Common myeloid progenitor, CD34-positive (primary cell): ENCODE measurements around the gene LIN7B.
"Not testable (repeated sequence)": the region's sequence is repeated elsewhere in the genome, so short reads cannot be mapped to it uniquely, and the experiment has no call there.

Source experiments
- CTCF ChIA-PET: fragments of 350-600 bp; sonication (Branson Sonifier 250); formaldehyde crosslinking; loops from one replicate; lab custom pipeline; 2021; ENCODE audit warnings: antibody characterized with exemption; lab: Charles Lee
- POLR2A ChIA-PET: fragments of 350-600 bp; sonication (Branson Sonifier 250); formaldehyde crosslinking; loops from one replicate; lab custom pipeline; 2021; ENCODE audit warnings: antibody characterized with exemption; lab: Charles Lee
- DNase-seq, 3 donors: peaks; one replicate each; pipeline versions ENCODE4 v3.0.0 to v3.0.0-alpha.2; 2013
- H3K27ac ChIP-seq, 2 experiments: 1 replicate in 1 of 2; 2 replicates in 1 of 2; pipeline ENCODE4 v1.7.0; 2013; ENCODE audit warnings: inconsistent platforms in 2 of 2, low read length in 2 of 2, mild to moderate bottlenecking in 2 of 2, low read depth in 1 of 2, moderate library complexity in 1 of 2; ENCODE audit not compliant: severe bottlenecking in 2 of 2, insufficient read depth in 1 of 2, poor library complexity in 1 of 2
- H3K27me3 ChIP-seq, 5 experiments: replicated peaks in 2 of 5; 1 replicate in 3 of 5; 2 replicates in 2 of 5; pipeline versions ENCODE4 v1.6.1 to v1.7.0; 2013; ENCODE audit warnings: low read length in 4 of 5, mild to moderate bottlenecking in 2 of 5, moderate library complexity in 2 of 5, inconsistent platforms in 1 of 5; ENCODE audit not compliant: insufficient read depth in 5 of 5, control insufficient read depth in 4 of 5
- H3K36me3 ChIP-seq, 4 experiments: 1 replicate in 2 of 4; 2 replicates in 2 of 4; pipeline versions ENCODE4 v1.6.1 to v1.7.0; 2013; ENCODE audit warnings: low read length in 3 of 4, control low read depth in 1 of 4, mild to moderate bottlenecking in 1 of 4; ENCODE audit not compliant: control insufficient read depth in 4 of 4, insufficient read depth in 4 of 4
- H3K4me1 ChIP-seq, 4 experiments: 1 replicate in 3 of 4; 2 replicates in 1 of 4; pipeline versions ENCODE4 v1.6.1 to v1.7.1; 2013; ENCODE audit warnings: low read length in 3 of 4, mild to moderate bottlenecking in 3 of 4, control low read depth in 1 of 4, inconsistent platforms in 1 of 4, moderate library complexity in 1 of 4; ENCODE audit not compliant: control insufficient read depth in 4 of 4, insufficient read depth in 4 of 4; ENCODE audit errors: control extremely low read depth in 1 of 4
- H3K4me3 ChIP-seq, 7 experiments: 1 replicate in 4 of 7; 2 replicates in 3 of 7; pipeline versions ENCODE4 v1.5.1 to v1.7.0; 2013; ENCODE audit warnings: mild to moderate bottlenecking in 7 of 7, low read length in 6 of 7, moderate library complexity in 6 of 7, inconsistent platforms in 2 of 7, low read depth in 2 of 7, control low read depth in 1 of 7; ENCODE audit not compliant: insufficient read depth in 4 of 7, control insufficient read depth in 1 of 7; ENCODE audit errors: extremely low read depth in 1 of 7
- H3K9me3 ChIP-seq, 5 experiments: 1 replicate in 4 of 5; 2 replicates in 1 of 5; pipeline versions ENCODE4 v1.6.1 to v1.7.1; 2013; ENCODE audit warnings: low read length in 4 of 5, mild to moderate bottlenecking in 2 of 5, inconsistent platforms in 1 of 5, low read depth in 1 of 5, moderate library complexity in 1 of 5; ENCODE audit not compliant: control insufficient read depth in 4 of 5, insufficient read depth in 2 of 5; ENCODE audit errors: control extremely low read depth in 1 of 5
- WGBS: methylation state at CpG from one replicate; pipeline ENCODE4 v1.1.5; 2013; ENCODE audit not compliant: insufficient coverage; 5-methylcytosine and 5-hydroxymethylcytosine counted together

LIN7B gene

DNA sequence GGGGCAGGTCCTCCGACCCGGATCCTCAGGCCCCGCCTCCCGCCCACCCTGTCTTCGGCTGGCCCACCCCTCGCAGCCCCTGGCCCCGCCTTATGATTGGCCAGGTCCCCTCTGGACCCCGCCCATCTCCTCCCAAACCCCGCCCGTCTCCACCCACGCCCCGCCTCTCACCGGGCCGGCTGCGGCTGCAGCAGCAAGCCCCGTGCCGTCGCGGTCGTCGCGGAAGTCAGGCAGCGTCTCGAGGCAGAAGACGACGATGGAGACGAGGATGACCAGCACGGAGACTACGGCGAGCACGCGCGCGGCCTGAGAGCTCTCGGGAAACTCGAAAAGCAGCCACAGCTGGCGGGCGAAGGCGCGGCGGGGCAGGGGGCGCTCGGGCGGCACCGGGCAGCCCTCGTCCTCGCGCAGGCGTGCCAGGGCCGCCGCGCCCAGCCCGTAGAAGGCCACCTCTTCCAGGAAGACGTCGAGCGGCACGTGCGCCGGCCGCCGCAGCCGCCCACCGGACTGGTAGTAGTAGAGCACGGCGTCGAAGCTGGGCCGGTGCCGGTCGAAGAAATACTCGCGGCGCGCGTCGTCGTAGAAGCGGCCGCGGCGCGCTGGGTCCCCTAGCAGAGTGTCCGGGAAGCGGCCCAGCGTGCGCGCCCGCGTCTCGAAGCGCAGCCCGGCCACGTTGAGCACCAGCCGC lies 42.2 kb upstream of the LIN7B start:
- Histone ChIP-seq H3K27me3 (peaks cover 8 to 70% (median 22%) of the 10 kb centered on the region in 5 experiments), H3K4me3 (no peak overlapping the region), H3K27ac (no peak overlapping the region), H3K4me1 (peaks cover 0 to 6% (median 6%) of the 10 kb centered on the region in 4 experiments), H3K9me3 (peaks cover 0 to 12% (median 4%) of the 10 kb centered on the region in 5 experiments), H3K36me3 (no peaks in the 10 kb centered on the region)
- WGBS = 5% methylated on average over 70 of the region's 93 CpGs
- DNase-seq = peak; percentile 13 to 52 (median 40)
- ChIA-PET CTCF (no interaction called here), POLR2A (interaction anchor here (0.7 kb wide), 1 partner anchor 61 kb away, joined by 3 read pairs; no protein-coding TSS in a partner anchor)

DNA sequence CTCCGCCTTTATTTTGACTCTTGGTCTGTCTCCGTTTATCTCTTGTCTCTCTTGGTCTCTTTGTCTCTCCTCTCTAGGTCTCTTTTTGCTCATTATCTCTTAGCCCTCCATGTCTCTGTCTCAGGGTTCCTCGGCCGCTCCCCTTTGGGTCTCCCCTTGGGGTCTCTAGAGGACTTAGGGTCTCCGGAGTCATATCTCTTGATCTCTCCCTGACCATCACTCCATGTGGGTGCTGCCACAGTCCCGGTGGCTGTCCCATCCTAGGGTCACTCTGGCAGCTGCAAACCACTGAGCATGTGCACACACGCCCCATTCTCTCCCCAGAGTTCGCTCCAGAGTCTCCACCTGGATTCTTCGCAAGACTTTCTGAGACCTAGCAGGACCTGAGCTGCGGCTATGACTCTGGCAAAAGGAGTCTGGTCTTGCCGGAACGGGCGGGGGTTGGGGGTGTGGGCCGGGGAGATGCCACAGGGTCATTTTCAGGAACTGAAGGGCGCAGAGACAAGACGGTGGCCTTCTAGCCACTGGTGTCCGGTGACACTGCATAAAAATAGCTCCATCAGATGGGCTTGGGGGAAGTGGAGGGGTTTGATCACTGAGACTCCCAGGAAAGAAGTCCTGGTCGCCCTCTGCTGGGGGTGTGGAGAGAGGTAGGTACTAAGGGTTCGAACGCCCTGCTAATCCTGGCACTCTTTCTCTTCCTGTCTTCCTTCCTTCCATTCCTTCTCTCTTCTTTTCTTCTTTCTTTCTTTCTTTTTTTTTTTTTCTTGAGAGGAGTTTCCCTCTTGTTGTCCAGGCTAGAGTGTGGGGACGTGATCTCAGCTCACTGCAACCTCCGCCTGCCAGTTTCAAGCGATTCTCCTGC lies 40.4 kb upstream of the LIN7B start:
- H3K27me3 ChIP-seq = peaks cover 8 to 55% (median 22%) of the 10 kb centered on the region in 5 experiments
- H3K4me3 ChIP-seq = no peak overlapping the region
- H3K27ac ChIP-seq = no peak overlapping the region
- peaks cover 0 to 6% (median 6%) of the 10 kb centered on the region in 4 experiments for H3K4me1 ChIP-seq
- POLR2A ChIA-PET = interaction anchor here (0.6 kb wide), 1 partner anchor 162 kb away, joined by 6 read pairs; no protein-coding TSS in a partner anchor
- peaks cover 0 to 12% (median 4%) of the 10 kb centered on the region in 5 experiments for H3K9me3 ChIP-seq
- CTCF ChIA-PET = interaction anchor here (0.5 to 2.3 kb wide), 12 partner anchors 13 to 286 kb away, joined by 3 to 6 read pairs (median 3); partner anchors contain the start of gene CGB7
- H3K36me3 ChIP-seq = no peaks in the 10 kb centered on the region
- 55% methylated on average over 19 of the region's 23 CpGs for WGBS
- DNase-seq = peak in 2 of 3 donors; percentile 31 to 34

DNA sequence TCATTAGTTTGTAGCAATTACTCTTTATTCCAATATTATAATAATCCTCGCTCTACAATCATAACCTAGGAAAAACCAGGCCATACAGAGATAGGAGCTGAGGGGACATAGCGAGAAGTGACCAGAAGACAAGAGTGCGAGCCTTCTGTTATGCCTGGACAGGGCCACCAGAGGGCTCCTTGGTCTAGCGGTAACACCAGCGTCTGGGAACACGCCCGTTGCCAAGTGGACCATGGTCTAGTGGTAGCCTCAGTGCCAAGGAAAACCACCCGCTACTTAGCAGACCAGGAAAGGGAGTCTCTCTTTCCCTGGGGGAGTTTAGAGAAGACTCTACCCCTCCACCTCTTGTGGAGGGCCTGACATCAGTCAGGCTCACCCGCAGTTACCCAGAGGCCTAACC lies 39.3 kb upstream of the LIN7B start:
- H3K4me1 ChIP-seq, H3K36me3 ChIP-seq, H3K4me3 ChIP-seq, DNase-seq, H3K27ac ChIP-seq, POLR2A ChIA-PET: not testable (repeated sequence)
- WGBS = 4% methylated on average over 5 of the region's 9 CpGs
- H3K9me3 ChIP-seq = peaks cover 0 to 12% (median 4%) of the 10 kb centered on the region in 5 experiments
- H3K27me3 ChIP-seq = peaks cover 0 to 44% (median 20%) of the 10 kb centered on the region in 5 experiments
- CTCF ChIA-PET = interaction anchor here (1.3 to 2.3 kb wide), 3 partner anchors 12 to 125 kb away, joined by 3 to 5 read pairs (median 5); no protein-coding TSS in a partner anchor

DNA sequence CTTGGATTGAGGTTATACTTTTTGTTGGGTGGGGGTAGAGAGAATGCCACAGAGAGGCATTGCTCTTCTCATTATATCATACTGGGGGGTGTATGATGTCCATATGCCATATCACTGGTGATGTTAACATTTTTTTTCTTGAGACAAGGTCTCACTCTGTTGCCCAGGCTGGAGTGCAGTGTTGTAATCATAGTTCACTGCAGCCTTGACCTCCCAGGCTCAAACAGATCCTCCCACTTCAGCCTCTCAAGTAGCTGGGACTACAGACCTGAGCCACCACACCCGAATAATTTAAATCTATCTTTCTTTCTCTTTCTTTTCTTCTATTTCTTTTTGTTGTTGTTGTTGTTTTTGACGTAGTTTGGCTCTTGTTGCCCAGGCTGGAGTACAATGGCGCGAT lies 33.8 kb upstream of the LIN7B start:
- POLR2A ChIA-PET = no interaction called here
- WGBS = no CpG with 5 or more reads among the region's 4 CpGs
- CTCF ChIA-PET = no interaction called here

DNA sequence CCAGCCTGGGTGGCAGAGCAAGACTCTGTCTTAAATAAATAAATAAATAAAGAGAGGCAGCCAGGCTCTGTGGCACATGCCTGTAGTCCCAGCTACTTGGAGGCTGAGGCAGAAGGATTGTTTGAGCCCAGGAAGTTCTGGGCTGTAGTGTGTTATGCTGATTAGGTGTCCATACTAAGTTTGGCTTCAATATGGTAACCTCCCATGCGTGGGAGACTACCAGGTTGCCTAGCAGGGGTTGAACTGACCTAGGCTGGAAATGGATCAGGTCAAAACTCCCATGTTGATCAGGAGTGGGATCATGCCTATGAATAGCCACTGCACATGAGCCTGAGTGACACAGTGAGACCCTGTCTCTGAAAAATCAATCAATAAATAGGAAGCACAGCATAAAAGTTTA lies 32.9 kb upstream of the LIN7B start:
- no peaks in the 10 kb centered on the region for H3K9me3 ChIP-seq
- H3K27me3 ChIP-seq = no peaks in the 10 kb centered on the region
- H3K4me3 ChIP-seq = no peak overlapping the region
- no peak for DNase-seq
- CTCF ChIA-PET = interaction anchor here (1.3 kb wide), 1 partner anchor 16 kb away, joined by 5 read pairs; no protein-coding TSS in a partner anchor
- H3K36me3 ChIP-seq = no peaks in the 10 kb centered on the region
- WGBS = 92% methylated on average over 1 of the region's 1 CpG
- no peak overlapping the region for H3K27ac ChIP-seq
- peaks cover 0 to 13% (median 10%) of the 10 kb centered on the region in 4 experiments for H3K4me1 ChIP-seq
- POLR2A ChIA-PET = no interaction called here

More for the DNA sequence above, 33.8 kb upstream of the LIN7B start:
- no peaks in the 10 kb centered on the region for H3K27me3 ChIP-seq
- H3K9me3 ChIP-seq = no peaks in the 10 kb centered on the region
- H3K36me3 ChIP-seq = no peaks in the 10 kb centered on the region
- DNase-seq = no peak
- peaks cover 0 to 5% (median 5%) of the 10 kb centered on the region in 4 experiments for H3K4me1 ChIP-seq
- H3K27ac ChIP-seq = no peak overlapping the region
- no peak overlapping the region for H3K4me3 ChIP-seq

DNA sequence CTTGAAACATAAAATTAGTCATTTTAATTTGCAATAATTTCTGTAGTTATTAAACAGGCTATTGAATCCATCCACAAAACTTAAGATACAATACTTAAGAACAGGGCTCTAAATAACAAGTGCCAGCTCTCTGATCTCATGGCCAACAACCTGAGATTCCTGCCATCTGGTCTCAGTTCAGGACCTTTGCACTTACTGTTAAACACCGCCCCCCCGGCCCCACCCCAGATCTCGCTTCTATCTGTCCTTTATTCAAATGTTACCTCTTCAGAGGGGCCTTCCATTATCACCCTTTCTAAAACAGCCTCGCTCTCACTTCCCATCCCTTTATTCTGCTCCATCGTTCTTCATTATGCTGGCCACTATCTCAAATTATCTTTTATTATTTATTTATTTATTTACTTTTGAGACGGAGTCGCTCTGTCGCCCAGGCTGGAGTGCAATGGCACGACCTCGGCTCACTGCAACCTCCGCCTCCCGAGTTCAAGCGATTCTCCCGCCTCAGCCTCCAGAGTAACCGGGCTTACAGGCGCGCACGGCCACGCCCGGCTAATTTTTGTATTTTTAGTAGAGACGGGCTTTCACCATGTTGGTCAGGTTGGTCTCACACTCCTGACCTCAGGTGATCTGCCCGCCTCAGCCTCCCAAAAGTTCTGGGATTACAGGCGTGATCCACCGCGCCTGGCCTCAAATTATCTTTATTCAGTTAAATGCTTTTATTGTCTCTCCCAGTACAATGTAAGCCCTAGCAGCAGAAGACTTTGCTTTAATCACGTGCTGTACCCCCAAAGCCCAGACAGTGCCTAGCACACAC lies 29.8 kb upstream of the LIN7B start:
- peaks cover 0 to 23% (median 20%) of the 10 kb centered on the region in 4 experiments for H3K4me1 ChIP-seq
- peaks cover 0 to 20% (median 15%) of the 10 kb centered on the region in 4 experiments for H3K36me3 ChIP-seq
- ChIA-PET CTCF (no interaction called here), POLR2A (interaction anchor here (0.5 kb wide), 1 partner anchor 31 kb away, joined by 4 read pairs; no protein-coding TSS in a partner anchor)
- WGBS = 76% methylated on average over 24 of the region's 26 CpGs
- H3K27ac ChIP-seq = peak overlapping the region in 1 of 2 experiments; percentile 93
- H3K27me3 ChIP-seq = no peaks in the 10 kb centered on the region
- H3K4me3 ChIP-seq = peak overlapping the region in 6 of 7 experiments; percentile 36 to 98 (median 88)
- DNase-seq = no peak
- no peaks in the 10 kb centered on the region for H3K9me3 ChIP-seq
